Osteocyte (in vitro differentiated cells): ENCODE data around the gene RIC1. TPM values are rescaled to one million over a fixed set of nuclear protein-coding genes. Genes with fewer than 3 reads are reported as not detected.
"Not testable (repeated sequence)": the region's sequence is repeated elsewhere in the genome, so short reads cannot be mapped to it uniquely, and the experiment has no call there.

ENCODE experiments used
- DNase-seq: peaks from one replicate; pipeline ENCODE4 v3.0.0; 2021; ENCODE audit warnings: mixed read lengths; ENCODE audit not compliant: unreplicated experiment; ENCODE audit errors: extremely low spot score
- H3K27ac Mint-ChIP-seq: one replicate; pipeline ENCODE4 v1.8.0; 2021; ENCODE audit warnings: mild to moderate bottlenecking, mixed read lengths; ENCODE audit not compliant: unreplicated experiment
- H3K27me3 Mint-ChIP-seq: one replicate; pipeline ENCODE4 v1.8.0; 2021; ENCODE audit warnings: mixed read lengths; ENCODE audit not compliant: unreplicated experiment
- H3K36me3 Mint-ChIP-seq: one replicate; pipeline ENCODE4 v1.8.0; 2021; ENCODE audit warnings: mixed read lengths; ENCODE audit not compliant: unreplicated experiment
- H3K4me1 Mint-ChIP-seq: one replicate; pipeline ENCODE4 v1.8.0; 2021; ENCODE audit warnings: mixed read lengths; ENCODE audit not compliant: unreplicated experiment
- H3K4me3 Mint-ChIP-seq: one replicate; pipeline ENCODE4 v1.8.0; 2021; ENCODE audit warnings: mild to moderate bottlenecking, moderate library complexity, mixed read lengths; ENCODE audit not compliant: unreplicated experiment
- H3K9me3 Mint-ChIP-seq: one replicate; pipeline ENCODE4 v1.8.0; 2021; ENCODE audit warnings: mixed read lengths; ENCODE audit not compliant: unreplicated experiment
- total RNA-seq: library from RNA; stranded (reverse); gene quantifications from 2 replicates; pipeline ENCODE4 v1.2.1, GENCODE V29; 2021
- TF ChIP-seq, protein P1 (sequence below): fragments of 200-600 bp; sonication (generic); IDR thresholded peaks from 2 replicates; pipeline ENCODE4 v1.5.0; 2021; ENCODE audit warnings: antibody characterized with exemption, mild to moderate bottlenecking, moderate library complexity

The RIC1 gene
- total RNA-seq, 1 donor from 2014 or later, result 52.4 TPM

DNA sequence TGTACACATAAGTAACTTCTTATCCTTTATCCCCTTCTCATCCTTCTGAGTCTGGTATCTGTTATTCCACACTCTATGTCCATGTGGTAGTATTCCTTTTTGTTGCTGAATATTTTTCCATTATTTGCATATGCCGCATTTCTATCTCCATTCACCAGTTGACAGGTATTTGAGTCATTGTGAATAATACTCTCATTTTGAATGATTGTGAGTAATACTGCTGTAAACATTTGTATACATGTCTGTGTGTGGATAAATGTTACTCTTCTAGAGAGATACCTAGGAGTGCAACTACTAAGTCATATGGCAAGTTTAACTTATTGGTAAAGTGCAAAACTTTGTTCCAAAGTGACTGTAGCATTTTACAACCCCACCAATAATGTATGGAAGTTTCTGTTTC is 15.6 kb downstream of the RIC1 start:
- peaks cover 23% of the 10 kb centered on the region for H3K36me3 Mint-ChIP-seq
- H3K9me3 Mint-ChIP-seq, result peaks cover 31% of the 10 kb centered on the region
- H3K4me3 Mint-ChIP-seq, result no peak overlapping the region
- no peak overlapping the region for H3K27ac Mint-ChIP-seq
- TF ChIP-seq, protein P1, sequence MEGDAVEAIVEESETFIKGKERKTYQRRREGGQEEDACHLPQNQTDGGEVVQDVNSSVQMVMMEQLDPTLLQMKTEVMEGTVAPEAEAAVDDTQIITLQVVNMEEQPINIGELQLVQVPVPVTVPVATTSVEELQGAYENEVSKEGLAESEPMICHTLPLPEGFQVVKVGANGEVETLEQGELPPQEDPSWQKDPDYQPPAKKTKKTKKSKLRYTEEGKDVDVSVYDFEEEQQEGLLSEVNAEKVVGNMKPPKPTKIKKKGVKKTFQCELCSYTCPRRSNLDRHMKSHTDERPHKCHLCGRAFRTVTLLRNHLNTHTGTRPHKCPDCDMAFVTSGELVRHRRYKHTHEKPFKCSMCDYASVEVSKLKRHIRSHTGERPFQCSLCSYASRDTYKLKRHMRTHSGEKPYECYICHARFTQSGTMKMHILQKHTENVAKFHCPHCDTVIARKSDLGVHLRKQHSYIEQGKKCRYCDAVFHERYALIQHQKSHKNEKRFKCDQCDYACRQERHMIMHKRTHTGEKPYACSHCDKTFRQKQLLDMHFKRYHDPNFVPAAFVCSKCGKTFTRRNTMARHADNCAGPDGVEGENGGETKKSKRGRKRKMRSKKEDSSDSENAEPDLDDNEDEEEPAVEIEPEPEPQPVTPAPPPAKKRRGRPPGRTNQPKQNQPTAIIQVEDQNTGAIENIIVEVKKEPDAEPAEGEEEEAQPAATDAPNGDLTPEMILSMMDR, result no peak
- H3K4me1 Mint-ChIP-seq, result peaks cover 46% of the 10 kb centered on the region
- no peak for DNase-seq
- H3K27me3 Mint-ChIP-seq, result no peaks in the 10 kb centered on the region

DNA sequence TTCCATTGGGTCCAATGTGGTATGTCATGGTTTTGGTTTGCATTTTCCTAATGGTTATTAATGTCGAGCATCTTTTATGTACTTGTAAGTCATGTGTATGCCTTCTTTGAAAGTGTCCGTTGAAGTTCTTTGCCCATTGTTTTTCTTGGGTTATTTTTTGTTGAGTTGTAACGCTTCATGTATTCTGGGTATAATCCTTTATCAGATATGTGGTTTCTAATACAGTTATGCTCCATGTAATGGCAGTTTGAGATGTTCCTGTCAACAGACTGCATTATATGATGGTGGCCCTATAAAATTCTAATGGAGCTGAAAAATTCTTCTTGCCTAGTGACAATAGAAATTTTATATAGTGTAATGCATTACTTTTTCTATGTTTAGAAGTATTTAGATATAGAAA is 17.2 kb downstream of the RIC1 start:
- Mint-ChIP-seq H3K27ac (peak overlapping the region; percentile 1), H3K36me3 (peaks cover 18% of the 10 kb centered on the region), H3K9me3 (peaks cover 19% of the 10 kb centered on the region), H3K4me3 (no peak overlapping the region), H3K4me1 (peaks cover 59% of the 10 kb centered on the region), H3K27me3 (no peaks in the 10 kb centered on the region)
- TF ChIP-seq, protein P1, result no peak
- DNase-seq, result no peak

DNA sequence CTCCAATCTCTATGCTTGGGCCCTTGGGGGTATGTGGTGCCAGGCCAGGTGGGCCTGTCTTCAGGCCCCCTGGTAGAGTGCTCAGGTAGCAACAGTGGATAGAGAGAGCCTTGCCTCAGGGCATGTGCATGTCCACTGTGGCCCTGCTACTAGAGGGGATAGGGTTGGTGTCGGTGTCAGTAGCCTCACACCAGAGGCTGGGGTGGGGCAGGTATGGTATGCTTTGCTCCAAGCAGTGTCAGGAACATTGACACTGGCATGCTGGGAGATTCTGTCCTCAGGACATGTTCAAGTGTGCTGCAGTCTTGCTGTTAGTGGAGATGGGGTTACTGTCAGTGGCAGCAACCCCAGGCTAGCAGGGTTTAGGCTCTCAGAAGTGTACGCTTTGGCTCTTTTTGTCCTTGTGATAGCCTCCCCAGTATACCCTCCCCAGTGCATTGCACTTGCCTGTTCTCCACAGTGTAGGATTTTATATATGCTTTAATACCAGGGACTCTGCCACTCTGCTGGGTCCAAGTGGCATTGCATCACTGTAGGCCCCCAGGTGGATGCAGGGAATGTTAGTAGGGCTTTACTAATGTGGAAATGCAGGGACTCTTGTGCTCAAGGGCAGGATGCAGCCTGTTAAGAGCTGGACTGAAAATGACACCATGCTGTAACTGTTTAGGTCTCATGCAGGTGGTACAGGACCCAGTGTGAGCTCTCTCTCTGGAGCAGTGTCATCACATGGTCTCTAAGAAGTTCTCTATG is 21.6 kb downstream of the RIC1 start:
- peaks cover 46% of the 10 kb centered on the region for H3K4me1 Mint-ChIP-seq
- TF ChIP-seq, protein P1, result no peak
- no peak for DNase-seq
- peaks cover 34% of the 10 kb centered on the region for H3K36me3 Mint-ChIP-seq
- no peak overlapping the region for H3K27ac Mint-ChIP-seq
- no peaks in the 10 kb centered on the region for H3K27me3 Mint-ChIP-seq
- no peak overlapping the region for H3K4me3 Mint-ChIP-seq
- peaks cover 29% of the 10 kb centered on the region for H3K9me3 Mint-ChIP-seq

DNA sequence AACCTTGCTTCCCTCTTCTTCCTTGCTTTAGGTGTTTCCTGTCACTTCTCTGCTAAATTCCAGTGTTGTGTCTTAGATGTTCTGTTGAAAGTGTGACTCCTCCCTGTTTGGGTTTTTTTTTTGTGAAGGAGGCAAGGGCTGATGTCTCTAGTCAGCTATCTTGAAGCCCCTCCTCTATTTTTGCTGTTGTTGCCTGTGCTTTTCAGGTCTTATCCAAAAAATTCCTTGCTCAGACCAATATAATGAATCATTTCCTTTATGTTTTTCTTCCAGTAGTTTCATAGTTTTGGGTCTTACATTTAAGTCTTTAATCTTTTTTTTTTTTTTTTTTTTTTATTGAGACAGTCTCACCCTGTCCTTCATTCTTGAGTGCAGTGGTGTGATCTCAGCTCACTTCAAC is 22.3 kb downstream of the RIC1 start:
- TF ChIP-seq, protein P1, result no peak
- H3K36me3 Mint-ChIP-seq, result peaks cover 34% of the 10 kb centered on the region
- H3K4me1 Mint-ChIP-seq, result peaks cover 41% of the 10 kb centered on the region
- no peaks in the 10 kb centered on the region for H3K27me3 Mint-ChIP-seq
- H3K27ac Mint-ChIP-seq, result no peak overlapping the region
- DNase-seq, result no peak
- H3K4me3 Mint-ChIP-seq, result no peak overlapping the region
- H3K9me3 Mint-ChIP-seq, result peaks cover 29% of the 10 kb centered on the region

DNA sequence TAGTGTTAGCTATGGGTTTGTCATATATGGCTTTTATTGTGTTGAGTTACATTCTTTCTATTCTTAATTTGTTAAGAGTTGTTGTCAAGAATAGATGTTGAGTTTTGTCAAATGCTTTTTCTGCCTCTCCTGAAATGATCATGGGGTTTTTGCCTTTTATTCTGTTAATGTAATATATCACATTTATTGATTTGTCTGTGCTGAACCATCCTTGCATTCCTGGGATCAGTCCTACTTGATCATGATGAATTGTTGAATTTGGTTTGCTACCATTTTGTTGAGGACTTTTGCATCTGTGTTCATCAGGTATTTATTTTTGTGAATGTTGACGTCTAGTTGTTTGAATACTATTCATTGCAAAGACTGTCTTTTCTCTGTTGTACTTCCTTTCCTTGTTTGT is 23.9 kb downstream of the RIC1 start:
- H3K4me3 Mint-ChIP-seq, result no peak overlapping the region
- H3K9me3 Mint-ChIP-seq, result peaks cover 29% of the 10 kb centered on the region

DNA sequence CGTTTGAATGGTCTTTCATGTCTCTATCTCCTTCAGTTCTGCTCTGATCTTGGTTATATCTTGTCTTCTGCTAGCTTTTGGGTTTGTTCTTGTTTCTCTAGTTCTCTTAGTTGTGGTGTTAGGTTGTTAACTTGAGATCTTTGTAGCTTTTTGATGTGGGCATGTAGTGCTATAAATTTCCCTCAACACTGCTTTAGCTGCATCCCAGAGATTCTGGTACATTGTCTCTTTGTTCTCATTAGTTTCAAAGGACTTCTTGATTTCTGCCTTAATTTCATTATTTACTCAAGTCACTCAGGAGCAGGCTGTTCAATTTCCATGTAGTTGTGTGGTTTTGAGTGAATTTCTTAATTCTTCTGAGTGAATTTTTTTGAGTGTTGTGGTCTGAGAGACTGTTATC is 33.9 kb downstream of the RIC1 start:
- DNase-seq, H3K4me1 Mint-ChIP-seq, H3K27ac Mint-ChIP-seq, H3K4me3 Mint-ChIP-seq, H3K27me3 Mint-ChIP-seq: not testable (repeated sequence)
- H3K9me3 Mint-ChIP-seq, result peaks cover 42% of the 10 kb centered on the region
- H3K36me3 Mint-ChIP-seq, result peaks cover 71% of the 10 kb centered on the region

More for the DNA sequence above, 23.9 kb downstream of the RIC1 start:
- Mint-ChIP-seq H3K36me3 (peaks cover 38% of the 10 kb centered on the region), H3K27me3 (no peaks in the 10 kb centered on the region), H3K27ac (no peak overlapping the region), H3K4me1 (peaks cover 28% of the 10 kb centered on the region)
- DNase-seq, result no peak
- TF ChIP-seq, protein P1, result no peak
